Osteoblast (primary cell): ENCODE results near the gene OTOP2. TPM values are rescaled to one million over a fixed set of nuclear protein-coding genes. Genes with fewer than 3 reads are reported as not detected.
A peak's percentile ranks its signal among the peaks of the same experiment; 100 is the strongest.
"Not testable (repeated sequence)": the region's sequence is repeated elsewhere in the genome, so short reads cannot be mapped to it uniquely, and the experiment has no call there.

Experiments used
- DNase-seq: peaks from one replicate; pipeline ENCODE4 v3.0.0; 2011; ENCODE audit warnings: low spot score, mixed read lengths; ENCODE audit not compliant: insufficient read length; ENCODE audit errors: missing footprints
- H2AFZ ChIP-seq: 2 replicates; pipeline ENCODE4 v1.6.0; 2011; ENCODE audit warnings: mild to moderate bottlenecking, low read length
- H3K27ac ChIP-seq: 2 replicates; pipeline ENCODE4 v1.5.1; 2011; ENCODE audit warnings: mild to moderate bottlenecking, low read depth, low read length, moderate library complexity
- H3K27me3 ChIP-seq: 2 replicates; pipeline ENCODE4 v1.6.0; 2012; ENCODE audit warnings: mild to moderate bottlenecking, control low read depth, inconsistent platforms, low read length, moderate library complexity; ENCODE audit not compliant: insufficient read depth
- H3K36me3 ChIP-seq: 2 replicates; pipeline ENCODE4 v1.5.1; 2011; ENCODE audit warnings: mild to moderate bottlenecking, low read length, control low read depth, moderate library complexity; ENCODE audit not compliant: insufficient read depth
- H3K4me1 ChIP-seq: 2 replicates; pipeline ENCODE4 v1.5.1; 2011; ENCODE audit warnings: mild to moderate bottlenecking, low read length, control low read depth, moderate library complexity; ENCODE audit not compliant: insufficient read depth
- H3K4me2 ChIP-seq: 2 replicates; pipeline ENCODE4 v1.6.0; 2011; ENCODE audit warnings: mild to moderate bottlenecking, low read length; ENCODE audit not compliant: insufficient read depth
- H3K4me3 ChIP-seq: fragments of 200-600 bp; sonication (generic); 3 replicates; pipeline ENCODE4 v1.5.1; 2012; ENCODE audit warnings: mild to moderate bottlenecking, low read length, inconsistent platforms; ENCODE audit not compliant: insufficient read depth
- H3K79me2 ChIP-seq: 2 replicates; pipeline ENCODE4 v1.6.0; 2012; ENCODE audit warnings: mild to moderate bottlenecking, low read length, control low read depth, inconsistent platforms; ENCODE audit not compliant: insufficient read depth
- H3K9me3 ChIP-seq: 2 replicates; pipeline ENCODE4 v1.5.1; 2011; ENCODE audit warnings: low read depth, low read length, control low read depth
- H4K20me1 ChIP-seq: 2 replicates; pipeline ENCODE4 v1.6.0; 2012; ENCODE audit warnings: mild to moderate bottlenecking, low read length, control low read depth; ENCODE audit not compliant: insufficient read depth
- total RNA-seq: library from RNA; depleted of rRNA; stranded (reverse); fragments of >200 nt; gene quantifications from 2 replicates; pipeline ENCODE4 v1.2.3, GENCODE V29; 2012
- TF ChIP-seq, protein P1 (sequence below): IDR thresholded peaks from 2 replicates; pipeline ENCODE4 v1.5.1; 2011; ENCODE audit warnings: mild to moderate bottlenecking, low read depth, low read length, moderate library complexity; ENCODE audit errors: extremely low read depth

The OTOP2 gene
- total RNA-seq, 1 donor = not detected

DNA sequence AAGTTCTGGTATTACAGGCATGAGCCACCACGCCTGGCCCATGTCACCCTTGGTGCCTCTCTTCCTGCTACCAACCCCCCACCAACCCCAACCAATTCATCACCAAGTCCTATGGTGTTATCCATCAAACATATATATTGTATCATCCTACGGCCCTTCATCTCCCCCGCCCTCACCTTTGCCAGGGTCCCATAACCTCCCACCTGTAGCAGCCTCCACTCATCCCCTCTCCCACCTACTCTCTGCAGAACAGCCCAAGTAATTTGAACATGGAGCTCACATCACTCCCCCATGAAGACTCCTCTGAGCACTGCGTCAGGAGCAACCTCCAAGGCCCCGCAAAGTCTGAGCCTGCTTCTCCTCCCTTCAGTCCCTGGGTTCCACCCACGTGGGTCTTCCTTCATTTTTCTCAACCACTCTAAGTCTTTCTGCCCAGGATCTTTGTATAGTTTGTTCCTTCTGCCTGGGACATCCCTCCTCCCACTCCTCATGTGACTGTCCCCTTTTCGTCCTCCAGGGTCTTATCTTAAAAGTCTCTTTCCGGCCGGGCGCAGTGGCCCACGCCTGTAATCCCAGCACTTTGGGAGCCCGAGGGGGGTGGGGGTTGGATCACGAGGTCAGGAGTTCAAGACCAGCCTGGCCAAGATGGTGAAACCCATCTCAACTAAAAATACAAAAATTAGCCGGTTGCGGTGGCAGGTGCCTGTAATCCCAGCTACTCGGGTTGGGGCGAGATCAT is 55.5 kb downstream of the OTOP2 start:
- Histone ChIP-seq H2AFZ (no peak overlapping the region), H3K79me2 (no peaks in the 10 kb centered on the region), H3K9me3 (no peaks in the 10 kb centered on the region), H3K4me2 (no peak overlapping the region), H3K36me3 (no peaks in the 10 kb centered on the region), H3K27me3 (peaks cover 17% of the 10 kb centered on the region), H3K27ac (no peak overlapping the region), H3K4me3 (no peak overlapping the region), H3K4me1 (peaks cover 13% of the 10 kb centered on the region), H4K20me1 (no peaks in the 10 kb centered on the region)
- DNase-seq = peak; percentile 61
- TF ChIP-seq, protein P1, sequence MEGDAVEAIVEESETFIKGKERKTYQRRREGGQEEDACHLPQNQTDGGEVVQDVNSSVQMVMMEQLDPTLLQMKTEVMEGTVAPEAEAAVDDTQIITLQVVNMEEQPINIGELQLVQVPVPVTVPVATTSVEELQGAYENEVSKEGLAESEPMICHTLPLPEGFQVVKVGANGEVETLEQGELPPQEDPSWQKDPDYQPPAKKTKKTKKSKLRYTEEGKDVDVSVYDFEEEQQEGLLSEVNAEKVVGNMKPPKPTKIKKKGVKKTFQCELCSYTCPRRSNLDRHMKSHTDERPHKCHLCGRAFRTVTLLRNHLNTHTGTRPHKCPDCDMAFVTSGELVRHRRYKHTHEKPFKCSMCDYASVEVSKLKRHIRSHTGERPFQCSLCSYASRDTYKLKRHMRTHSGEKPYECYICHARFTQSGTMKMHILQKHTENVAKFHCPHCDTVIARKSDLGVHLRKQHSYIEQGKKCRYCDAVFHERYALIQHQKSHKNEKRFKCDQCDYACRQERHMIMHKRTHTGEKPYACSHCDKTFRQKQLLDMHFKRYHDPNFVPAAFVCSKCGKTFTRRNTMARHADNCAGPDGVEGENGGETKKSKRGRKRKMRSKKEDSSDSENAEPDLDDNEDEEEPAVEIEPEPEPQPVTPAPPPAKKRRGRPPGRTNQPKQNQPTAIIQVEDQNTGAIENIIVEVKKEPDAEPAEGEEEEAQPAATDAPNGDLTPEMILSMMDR = no peak

DNA sequence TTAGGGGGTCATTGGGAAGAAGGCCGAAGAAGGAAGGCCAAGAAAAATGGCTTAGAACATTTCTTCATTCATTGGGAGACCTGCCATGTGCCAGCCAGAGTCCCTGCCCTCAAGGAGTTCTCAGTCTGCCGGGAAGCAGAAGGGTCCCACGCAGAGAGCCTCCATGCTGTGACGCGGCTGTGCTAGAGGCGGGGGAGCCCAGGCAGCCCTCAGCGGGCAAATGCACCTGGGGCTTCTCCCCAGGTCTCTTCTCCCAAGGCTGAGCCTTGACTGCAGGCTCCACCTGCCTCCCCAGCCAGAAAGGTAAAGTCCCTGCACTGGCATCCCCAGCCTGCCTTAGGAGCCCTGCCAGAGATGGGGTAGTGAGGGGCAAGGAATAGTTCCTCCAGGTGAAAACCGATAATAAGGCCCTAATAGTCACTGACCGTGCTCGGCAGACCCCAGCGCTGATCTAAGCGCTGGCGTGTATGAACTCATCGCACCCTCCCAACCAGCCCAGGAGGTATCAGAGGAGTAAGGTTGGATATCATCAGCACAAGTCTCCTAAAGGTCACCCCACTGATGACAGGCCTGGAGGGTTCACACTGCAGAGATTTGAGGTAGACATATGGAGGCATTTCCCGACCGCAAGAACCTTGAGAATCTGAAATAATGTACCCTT is 57.4 kb downstream of the OTOP2 start:
- peak overlapping the region; percentile 46 for H3K27ac ChIP-seq
- peak overlapping the region; percentile 95 for H2AFZ ChIP-seq
- H3K4me3 ChIP-seq = peak overlapping the region; percentile 89
- DNase-seq = peak; percentile 73
- H4K20me1 ChIP-seq = no peaks in the 10 kb centered on the region
- H3K9me3 ChIP-seq = no peaks in the 10 kb centered on the region
- peaks cover 13% of the 10 kb centered on the region for H3K4me1 ChIP-seq
- no peaks in the 10 kb centered on the region for H3K79me2 ChIP-seq
- H3K36me3 ChIP-seq = no peaks in the 10 kb centered on the region
- TF ChIP-seq, protein P1 = no peak
- peak overlapping the region; percentile 97 for H3K4me2 ChIP-seq
- peaks cover 10% of the 10 kb centered on the region for H3K27me3 ChIP-seq

DNA sequence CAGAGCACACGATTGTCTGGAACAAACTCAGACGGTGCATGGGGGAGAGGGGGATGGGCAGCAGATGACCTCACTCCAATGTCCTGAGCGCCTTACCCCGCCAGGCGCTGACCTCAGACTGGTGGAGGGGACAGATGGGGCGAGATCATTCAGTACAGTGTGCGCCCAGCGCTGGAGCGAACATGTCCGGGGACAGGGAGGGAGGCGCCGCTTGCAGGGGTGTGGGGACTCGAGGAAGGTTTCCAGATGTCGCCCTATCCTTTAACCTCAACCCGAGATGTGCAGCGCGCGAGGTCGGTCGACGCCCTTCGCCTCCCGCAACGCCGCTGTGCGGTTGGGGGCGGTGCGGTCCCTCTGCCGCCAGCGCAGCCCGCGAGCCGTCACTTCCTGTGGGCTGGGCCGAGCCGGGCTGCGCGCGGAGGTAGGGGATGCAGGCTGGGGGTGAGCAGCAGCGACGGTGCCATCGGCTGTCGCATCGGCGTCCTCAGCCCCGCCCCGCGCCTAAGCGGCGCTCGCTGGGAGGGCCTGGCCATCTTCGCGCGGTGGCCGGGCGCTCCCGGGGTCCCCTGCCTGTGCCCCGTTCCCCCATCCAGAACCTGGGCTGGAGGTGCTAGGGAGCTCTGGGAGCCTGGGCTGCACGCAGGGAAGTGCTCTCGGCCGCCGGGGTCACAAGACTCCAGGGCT is 58.0 kb downstream of the OTOP2 start:
- Histone ChIP-seq H3K79me2 (no peaks in the 10 kb centered on the region), H3K9me3 (no peaks in the 10 kb centered on the region), H3K4me3 (peak overlapping the region; percentile 89), H4K20me1 (no peaks in the 10 kb centered on the region), H3K36me3 (no peaks in the 10 kb centered on the region), H3K4me2 (peak overlapping the region; percentile 97), H3K4me1 (peaks cover 13% of the 10 kb centered on the region), H3K27ac (peak overlapping the region; percentile 46), H3K27me3 (peaks cover 10% of the 10 kb centered on the region), H2AFZ (peak overlapping the region; percentile 95)
- TF ChIP-seq, protein P1 = no peak
- peak; percentile 97 for DNase-seq

DNA sequence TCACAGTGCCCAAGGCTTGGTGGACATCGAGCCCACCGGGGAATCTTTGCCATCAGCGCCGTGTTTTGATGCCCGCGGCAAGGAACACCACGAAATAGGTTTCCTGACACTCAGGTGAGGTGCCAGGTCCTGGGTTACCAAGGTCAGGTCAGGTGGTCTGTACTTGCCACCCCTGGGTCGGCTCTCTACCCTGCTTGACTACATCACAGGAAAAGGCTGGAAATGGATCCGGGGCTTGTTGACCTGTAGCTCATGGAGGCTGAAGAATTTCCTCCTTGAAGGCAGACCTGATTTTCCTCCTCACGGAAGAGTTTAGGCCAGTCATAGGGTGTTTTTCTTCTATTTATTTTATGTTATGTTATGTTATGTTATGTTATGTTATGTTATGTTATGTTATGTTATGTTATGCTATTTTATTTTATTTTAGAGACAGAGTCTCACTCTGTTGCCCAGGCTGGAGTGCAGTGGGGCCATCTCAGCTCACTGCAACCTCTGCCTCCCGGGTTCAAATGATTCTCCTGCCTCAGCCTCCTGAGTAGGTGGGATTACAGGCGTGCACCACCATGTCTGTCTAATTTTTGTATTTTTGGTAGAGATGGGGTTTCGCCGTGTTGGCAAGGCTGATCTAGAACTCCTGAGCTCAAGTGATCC is 58.7 kb downstream of the OTOP2 start:
- Histone ChIP-seq H3K27ac (peak overlapping the region; percentile 46), H3K4me3 (peak overlapping the region; percentile 89), H3K4me1 (peaks cover 13% of the 10 kb centered on the region), H2AFZ (peak overlapping the region; percentile 95), H3K4me2 (peak overlapping the region; percentile 97)
- not testable (repeated sequence) for H3K9me3 ChIP-seq, H3K27me3 ChIP-seq, H3K79me2 ChIP-seq, H3K36me3 ChIP-seq, H4K20me1 ChIP-seq
- peak; percentile 70 for DNase-seq

Other genes starting within 250 kb of the OTOP2 start
- not detected in 2 replicates for gene CD300LF, start 211.3 kb upstream of the OTOP2 start, total RNA-seq
- under 0.01 and 0.36 TPM in 2 replicates for gene RAB37, start 187.0 kb upstream of the OTOP2 start, total RNA-seq
- gene NHERF1, start 175.6 kb upstream of the OTOP2 start, total RNA-seq = 15.9 and 22.1 TPM in 2 replicates
- gene NAT9, start 147.9 kb upstream of the OTOP2 start, total RNA-seq = 33.0 and 35.1 TPM in 2 replicates
- 0.29 and 0.72 TPM in 2 replicates for gene GRIN2C, start 64.4 kb upstream of the OTOP2 start, total RNA-seq
- 23.5 and 25.9 TPM in 2 replicates for gene FDXR, start 51.3 kb upstream of the OTOP2 start, total RNA-seq
- gene FADS6, start 30.6 kb upstream of the OTOP2 start, total RNA-seq = not detected in 2 replicates
- gene USH1G, start 1.0 kb upstream of the OTOP2 start, total RNA-seq = not detected in 2 replicates
- gene OTOP3, start 11.6 kb downstream of the OTOP2 start, total RNA-seq = not detected in 2 replicates
- gene HID1, start 48.5 kb downstream of the OTOP2 start, total RNA-seq = 0.36 TPM in 1 of 2 replicates, not detected in the other
- gene CDR2L, start 63.4 kb downstream of the OTOP2 start, total RNA-seq = 15.9 and 16.6 TPM in 2 replicates
- 21.2 and 23.5 TPM in 2 replicates for gene MRPL58, start 88.4 kb downstream of the OTOP2 start, total RNA-seq
- gene ATP5PD, start 122.7 kb downstream of the OTOP2 start, total RNA-seq = 240 and 278 TPM in 2 replicates
- 19.7 and 20.3 TPM in 2 replicates for gene KCTD2, start 123.0 kb downstream of the OTOP2 start, total RNA-seq
- 16.3 and 19.2 TPM in 2 replicates for gene SLC16A5, start 163.7 kb downstream of the OTOP2 start, total RNA-seq
- gene ARMC7, start 185.7 kb downstream of the OTOP2 start, total RNA-seq = 3.2 and 3.3 TPM in 2 replicates
- 48.1 and 53.9 TPM in 2 replicates for gene NT5C, start 207.5 kb downstream of the OTOP2 start, total RNA-seq
- gene JPT1, start 230.2 kb downstream of the OTOP2 start, total RNA-seq = 55.7 and 60.8 TPM in 2 replicates